Right ventricle myocardium superior (tissue), 1 donor: ENCODE results near the gene GGA1. TPM values are rescaled to one million over a fixed set of nuclear protein-coding genes. Genes with fewer than 3 reads are reported as not detected.

Source experiments
- ATAC-seq: fragments of 200-7000 bp; cut with Tn5 transposase; one replicate; pipeline ENCODE4 v1.9.1; 2020; ENCODE audit warnings: mild to moderate bottlenecking; ENCODE audit not compliant: poor library complexity
- DNase-seq: peaks from one replicate; pipeline ENCODE4 v3.0.0-alpha.2; 2020
- intact Hi-C: fragments of 100-400 bp; cut with DNase I; formaldehyde crosslinking; loops from one replicate; pipeline ENCODE4 v1.11.2; 2022
- long read RNA-seq: library from polyadenylated mRNA; unstranded; transcript quantifications from one replicate; pipeline ENCODE4 v2.0.0, GENCODE V29; 2021
- total RNA-seq: library from RNA; stranded (reverse); fragmentation: NEBNext Ultra II Directional; extraction: Animal tissue kit (Norgen Biotek cat#: 25700); gene quantifications from one replicate; pipeline ENCODE4 v1.2.1, GENCODE V29; 2021
- donor health status: DM: no; HTN: yes; CAD: no; lungs with severe emphysema.

Gene GGA1, protein sequence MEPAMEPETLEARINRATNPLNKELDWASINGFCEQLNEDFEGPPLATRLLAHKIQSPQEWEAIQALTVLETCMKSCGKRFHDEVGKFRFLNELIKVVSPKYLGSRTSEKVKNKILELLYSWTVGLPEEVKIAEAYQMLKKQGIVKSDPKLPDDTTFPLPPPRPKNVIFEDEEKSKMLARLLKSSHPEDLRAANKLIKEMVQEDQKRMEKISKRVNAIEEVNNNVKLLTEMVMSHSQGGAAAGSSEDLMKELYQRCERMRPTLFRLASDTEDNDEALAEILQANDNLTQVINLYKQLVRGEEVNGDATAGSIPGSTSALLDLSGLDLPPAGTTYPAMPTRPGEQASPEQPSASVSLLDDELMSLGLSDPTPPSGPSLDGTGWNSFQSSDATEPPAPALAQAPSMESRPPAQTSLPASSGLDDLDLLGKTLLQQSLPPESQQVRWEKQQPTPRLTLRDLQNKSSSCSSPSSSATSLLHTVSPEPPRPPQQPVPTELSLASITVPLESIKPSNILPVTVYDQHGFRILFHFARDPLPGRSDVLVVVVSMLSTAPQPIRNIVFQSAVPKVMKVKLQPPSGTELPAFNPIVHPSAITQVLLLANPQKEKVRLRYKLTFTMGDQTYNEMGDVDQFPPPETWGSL
- 22.3 TPM for total RNA-seq
- long read RNA-seq, transcript GGA1-201 (15 exons, 2,528 nt) = minor isoform, 8 of 66 reads
- long read RNA-seq, transcript GGA1-203 (17 exons, 3,159 nt) = major isoform, 26 of 66 reads
- long read RNA-seq, transcript GGA1-216 (4 exons, 790 nt) = minor isoform, 8 of 66 reads
- long read RNA-seq, partial matches to known transcripts = 7 of 66 reads
- long read RNA-seq, other reads (novel, unspliced or antisense) = 16 of 66 reads

DNA sequence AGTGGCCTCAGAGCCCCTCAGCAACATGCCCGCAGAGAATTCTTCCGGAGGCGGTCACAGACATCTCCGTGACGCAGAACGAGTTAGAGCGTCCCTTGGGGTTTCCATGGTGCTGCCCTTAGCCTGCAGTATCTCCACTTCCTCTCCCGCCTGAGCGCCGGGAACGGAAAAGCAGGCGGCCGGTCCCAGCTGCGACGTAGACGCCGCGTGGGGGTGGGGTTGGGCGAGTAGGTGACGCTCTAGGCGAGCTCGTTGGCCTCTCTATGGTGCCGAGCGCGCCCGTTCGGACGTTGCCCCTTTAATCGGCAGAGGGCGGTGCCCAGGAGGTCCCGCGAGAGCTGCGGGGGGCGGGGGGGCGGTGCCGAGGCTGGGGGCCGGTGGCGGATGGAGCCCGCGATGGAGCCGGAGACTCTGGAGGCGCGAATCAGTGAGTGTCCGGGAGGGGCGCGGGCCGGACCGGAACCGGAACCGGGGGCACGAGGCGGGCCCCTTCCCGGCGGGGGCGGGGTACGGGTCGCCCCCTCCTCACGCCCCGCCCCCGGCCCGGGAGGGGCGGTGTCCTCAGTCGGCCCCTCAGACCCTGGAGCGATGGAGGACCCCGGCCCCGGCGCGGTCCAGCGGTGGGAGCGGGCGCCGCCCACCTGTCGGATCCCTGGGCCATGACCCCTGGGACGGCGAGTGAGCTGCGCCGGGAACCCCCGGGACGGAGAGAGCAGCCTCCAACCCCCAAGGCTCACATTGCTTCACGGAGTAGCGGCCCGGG, at the start of gene GGA1:
Gene GGA1 (plus strand): TSS at position 358 of the 763 bp plus-strand sequence. CDS start 27 bp downstream, at position 385.
- DNase-seq (peak; percentile 97), ATAC-seq (peak; percentile 93)
- intact Hi-C loops = no loop called here

DNA sequence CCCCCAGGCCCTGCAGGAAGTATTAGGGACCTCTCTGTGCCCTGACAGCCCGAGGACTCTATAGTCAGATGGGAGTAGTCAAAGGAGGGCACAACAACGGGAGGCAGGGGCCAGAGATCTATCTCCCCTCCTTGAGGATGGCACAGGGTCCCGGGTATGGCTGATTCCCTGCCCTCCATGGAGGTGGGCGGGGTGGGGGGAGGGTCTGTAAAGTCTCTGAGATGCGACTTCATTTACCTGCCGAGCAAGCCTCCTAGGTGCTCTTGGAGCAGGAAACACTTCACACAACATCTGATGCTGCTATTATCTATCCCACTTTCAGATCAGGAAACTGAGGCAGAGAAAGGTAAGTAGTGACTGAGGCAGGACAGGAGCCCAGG, 49.1 kb upstream of the GGA1 start:
- ATAC-seq (no peak), DNase-seq (no peak)
- intact Hi-C loops = no loop called here

- intact Hi-C loops = loop anchor here (10.0 kb wide), 1 partner anchor 245 kb away; no protein-coding TSS in a partner anchor
- ATAC-seq (peak; percentile 67), DNase-seq (peak; percentile 76)
These were observed 48.6 kb upstream of the GGA1 start, which contains the start of gene CDC42EP1 for GRCh38 chr22:37559901-37560607. TSS of gene CDC42EP1 (plus strand) at chr22:37560480. CDS start at chr22:37566350, 5,870 bp downstream.

DNA sequence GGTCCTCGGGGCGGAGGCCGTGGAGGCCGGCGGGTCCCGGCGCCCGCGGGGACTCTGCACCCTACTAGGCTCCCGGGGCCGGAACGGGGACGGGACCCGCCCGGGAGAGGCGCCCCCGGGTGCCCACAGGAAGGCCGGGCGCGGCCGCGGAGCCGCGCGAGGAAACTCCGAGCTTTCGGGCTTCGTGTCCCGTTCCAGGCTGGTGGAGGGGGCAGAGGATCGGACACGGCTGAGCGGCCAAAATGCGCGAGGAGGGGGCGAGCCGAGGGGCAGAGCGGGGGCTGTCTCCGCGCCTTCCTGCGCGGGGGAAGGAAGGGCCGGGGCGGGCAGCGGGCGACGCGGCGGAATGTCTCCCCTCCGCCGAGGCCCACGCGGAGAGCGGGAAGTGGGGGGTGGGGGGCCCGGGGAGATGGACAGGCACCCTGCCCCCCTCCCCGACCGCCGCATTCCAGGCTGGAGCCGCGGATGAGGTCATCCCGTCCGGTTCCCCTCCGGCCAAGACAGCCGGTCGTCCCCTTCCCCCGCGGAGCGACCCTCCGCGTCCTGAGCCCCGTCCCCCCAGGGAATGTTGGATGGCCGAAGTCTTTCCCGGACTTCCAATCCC, 47.9 kb upstream of the GGA1 start:
- peak; percentile 14 for ATAC-seq
- DNase-seq = peak; percentile 67
- intact Hi-C loops = loop anchor here (10.0 kb wide), 1 partner anchor 246 kb away; no protein-coding TSS in a partner anchor

DNA sequence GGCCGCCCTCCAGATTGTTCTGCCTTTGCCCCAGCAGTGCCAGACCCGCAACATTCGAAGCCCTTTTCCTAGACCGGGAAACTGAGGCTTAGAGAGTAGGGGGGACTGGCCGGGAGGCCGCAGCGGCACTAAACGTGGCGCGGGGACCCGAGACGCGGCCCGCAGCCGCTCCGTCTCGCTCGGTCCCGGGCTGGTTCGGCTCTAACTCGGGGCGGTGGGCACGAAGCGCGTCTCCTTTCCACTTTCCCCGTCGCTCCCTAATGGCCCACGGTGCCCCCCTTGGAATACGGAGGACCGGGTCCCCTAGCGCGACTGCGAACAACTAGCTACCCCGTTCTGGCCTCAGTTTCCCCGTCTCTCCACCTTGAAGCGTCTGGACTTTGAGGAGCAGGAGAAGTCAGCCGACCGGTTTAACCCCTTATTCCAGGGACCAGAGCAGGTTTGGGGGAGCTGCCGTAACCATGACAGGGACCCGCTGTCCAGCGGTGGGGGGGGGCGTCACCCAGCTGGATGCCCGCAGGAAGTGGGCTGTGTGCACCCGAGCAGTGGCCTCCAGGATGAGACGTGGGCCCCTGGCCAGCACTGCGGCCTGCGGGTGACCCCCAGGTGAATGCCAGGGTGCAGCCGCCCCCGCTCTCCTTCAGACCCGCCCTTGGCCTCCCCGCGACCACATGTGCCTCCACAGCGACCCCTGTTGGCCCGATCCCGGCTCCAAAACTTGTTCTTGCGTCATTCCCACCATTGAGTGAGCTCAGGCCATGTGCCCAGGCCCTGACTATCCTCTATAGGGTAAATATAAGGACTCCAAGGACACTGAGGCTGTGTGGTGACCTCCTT, 47.2 kb upstream of the GGA1 start:
- peak; percentile 71 for ATAC-seq
- DNase-seq = peak; percentile 95
- intact Hi-C loops = loop anchor here (10.0 kb wide), 1 partner anchor 247 kb away; no protein-coding TSS in a partner anchor

DNA sequence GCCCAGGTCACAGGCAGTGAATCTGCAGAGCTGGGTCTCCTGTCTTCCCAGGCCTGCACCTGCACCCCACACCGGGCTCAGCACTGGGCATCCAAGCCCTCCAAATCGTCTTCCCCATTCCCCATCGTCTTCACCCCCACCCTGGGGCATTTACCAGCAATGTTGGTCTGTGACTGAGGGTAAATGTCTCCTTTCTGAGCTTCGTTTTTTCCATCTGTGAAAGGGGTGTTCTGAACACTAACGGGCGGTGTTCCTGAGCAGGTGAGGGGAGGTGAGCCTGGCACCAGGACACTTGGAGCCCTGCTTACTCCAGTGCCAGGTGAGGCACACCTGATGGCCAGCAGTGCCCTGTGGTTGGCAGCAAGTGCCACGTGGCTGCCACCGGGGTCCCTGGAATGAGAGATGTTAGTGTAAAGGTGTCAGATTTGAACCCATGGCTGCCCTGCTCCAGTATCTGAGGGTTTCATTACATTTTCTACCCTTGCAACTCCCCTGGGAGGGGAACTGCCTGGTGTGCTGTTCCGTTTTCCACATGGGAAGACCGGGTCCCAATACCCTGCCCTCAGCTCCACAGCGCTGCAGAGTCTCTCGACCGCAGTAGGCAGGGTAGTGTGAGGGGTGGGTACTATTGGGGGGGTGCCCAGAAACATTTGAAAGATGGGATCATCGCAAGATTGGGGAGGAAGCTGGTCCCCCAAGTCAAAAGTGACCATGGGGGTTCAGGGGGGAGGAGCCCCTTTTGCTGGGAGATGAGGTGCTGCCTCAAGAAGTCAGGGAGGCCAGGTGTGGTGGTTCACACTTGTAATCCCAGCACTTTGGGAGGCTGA, 46.4 kb upstream of the GGA1 start:
- DNase-seq (no peak), ATAC-seq (no peak)
- intact Hi-C loops = loop anchor here (10.0 kb wide), 1 partner anchor 247 kb away; no protein-coding TSS in a partner anchor

DNA sequence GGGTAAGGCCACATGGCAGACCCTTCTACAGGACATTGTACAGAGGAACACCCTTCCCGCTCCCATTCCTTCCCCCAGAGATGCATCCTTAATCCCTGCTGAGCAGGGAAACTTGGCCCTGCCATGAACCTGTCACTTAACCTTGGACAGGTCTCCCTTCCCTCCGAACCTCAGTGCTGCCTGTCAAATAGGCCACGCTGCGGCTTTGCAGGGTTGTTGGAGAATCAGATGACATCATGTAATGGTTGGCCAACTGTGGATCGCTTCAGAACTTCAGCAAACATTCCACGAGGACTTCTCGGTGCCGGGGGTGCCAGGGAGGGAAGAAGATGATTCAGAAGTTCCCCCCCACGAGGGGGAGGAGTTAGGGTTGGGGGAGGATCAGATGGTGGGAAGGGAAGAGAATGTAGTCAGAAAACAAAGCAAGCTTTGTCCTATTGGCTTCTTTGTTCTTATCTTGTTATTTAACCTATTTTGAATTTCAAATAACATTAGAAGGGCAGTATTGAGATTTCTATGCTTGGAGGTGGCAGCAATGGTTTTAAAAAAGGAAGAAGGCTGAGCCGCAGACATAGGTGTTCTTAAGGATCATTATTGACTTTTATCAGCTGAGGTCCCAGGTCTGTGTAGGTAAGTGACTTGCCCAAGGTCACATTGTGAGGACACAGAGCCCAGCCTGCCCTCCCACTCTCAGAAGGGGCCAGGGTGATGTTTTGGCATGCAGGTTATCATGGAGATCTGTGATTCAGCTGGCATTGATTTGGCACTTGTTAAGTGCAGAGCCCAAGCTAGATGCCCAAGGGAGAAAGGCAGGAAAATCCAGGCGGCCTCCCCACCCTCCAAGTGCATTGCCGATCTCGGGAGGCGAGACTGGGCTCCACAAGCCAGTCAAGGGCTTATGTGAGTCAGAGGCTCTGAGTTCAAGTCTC, 45.2 kb upstream of the GGA1 start:
- intact Hi-C loops = loop anchor here (10.0 kb wide), 1 partner anchor 249 kb away; no protein-coding TSS in a partner anchor
- peak; percentile 76 for DNase-seq
- peak; percentile 18 for ATAC-seq

- ATAC-seq (no peak), DNase-seq (no peak)
- intact Hi-C loops = loop anchor here (10.0 kb wide), 1 partner anchor 249 kb away; no protein-coding TSS in a partner anchor
These were observed 44.4 kb upstream of the GGA1 start for GRCh38 chr22:37564111-37564711.

GRCh38 chr22:37565830-37566229, 42.8 kb upstream of the GGA1 start:
- intact Hi-C loops = loop anchor here (2.0 to 10.0 kb wide), 2 partner anchors 27 to 251 kb away; no protein-coding TSS in a partner anchor
- ATAC-seq = no peak
- no peak for DNase-seq

- ATAC-seq = no peak
- intact Hi-C loops = loop anchor here (2.0 to 10.0 kb wide), 2 partner anchors 28 to 252 kb away; no protein-coding TSS in a partner anchor
- peak; percentile 61 for DNase-seq
These were observed 42.3 kb upstream of the GGA1 start for GRCh38 chr22:37566329-37566837.

- peak; percentile 90 for DNase-seq
- intact Hi-C loops = loop anchor here (2.0 to 10.0 kb wide), 2 partner anchors 28 to 252 kb away; no protein-coding TSS in a partner anchor
These were observed 41.5 kb upstream of the GGA1 start for GRCh38 chr22:37566903-37567798.

DNA sequence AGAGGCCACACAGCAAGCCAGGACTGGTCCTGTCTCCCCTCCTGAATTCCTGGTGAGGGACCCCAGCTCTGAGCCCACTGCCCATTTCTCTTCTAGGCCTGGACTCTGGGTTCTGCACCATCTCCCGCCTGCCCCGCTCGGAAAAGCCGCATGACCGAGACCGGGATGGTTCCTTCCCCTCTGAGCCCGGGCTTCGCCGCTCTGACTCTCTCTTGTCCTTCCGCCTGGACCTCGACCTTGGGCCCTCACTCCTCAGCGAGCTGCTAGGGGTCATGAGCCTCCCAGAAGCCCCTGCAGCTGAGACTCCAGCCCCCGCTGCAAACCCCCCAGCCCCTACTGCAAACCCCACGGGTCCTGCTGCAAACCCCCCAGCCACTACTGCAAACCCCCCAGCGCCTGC, 40.6 kb upstream of the GGA1 start:
- ATAC-seq = no peak
- no peak for DNase-seq
- intact Hi-C loops = loop anchor here (10.0 kb wide), 1 partner anchor 253 kb away; no protein-coding TSS in a partner anchor

More at GRCh38 chr22:37566903-37567798, 41.5 kb upstream of the GGA1 start:
- peak; percentile 73 for ATAC-seq
